HEK293T (cell line): Measurements from ENCODE around the gene MED12L.

Experiments used
- ARNT ChIP-seq: fragments of 450-650 bp; IDR thresholded peaks from 2 replicates; pipeline ENCODE4 v1.6.1; 2017; ENCODE audit warnings: mild to moderate bottlenecking
- ELF4 ChIP-seq: fragments of 450-650 bp; IDR thresholded peaks from 2 replicates; pipeline ENCODE4 v1.6.1; 2017; ENCODE audit warnings: antibody characterized with exemption
- FOXA1 ChIP-seq: fragments of 450-650 bp; IDR thresholded peaks from 2 replicates; pipeline ENCODE4 v1.6.1; 2016; ENCODE audit warnings: mild to moderate bottlenecking
- FOXK2 ChIP-seq: fragments of 450-650 bp; IDR thresholded peaks from 2 replicates; pipeline ENCODE4 v1.6.1; 2016; ENCODE audit warnings: mild to moderate bottlenecking
- HDGF ChIP-seq: fragments of 450-650 bp; IDR thresholded peaks from 2 replicates; pipeline ENCODE4 v1.6.1; 2017; ENCODE audit warnings: antibody characterized with exemption, borderline replicate concordance
- L3MBTL2 ChIP-seq: fragments of 450-650 bp; conservative IDR thresholded peaks from 2 replicates; pipeline ENCODE4 v1.6.1; 2016; ENCODE audit warnings: mild to moderate bottlenecking
- TF ChIP-seq, protein P1 (sequence below): fragments of 450-650 bp; IDR thresholded peaks from 2 replicates; pipeline ENCODE4 v1.6.1; 2016

GRCh38 chr3:151192545-151192944, 107.1 kb downstream of the MED12L start:
- TF ChIP-seq FOXA1 (no peak), ELF4 (no peak), ARNT (no peak), L3MBTL2 (no peak), FOXK2 (no peak), HDGF (no peak)
- TF ChIP-seq, protein P1, sequence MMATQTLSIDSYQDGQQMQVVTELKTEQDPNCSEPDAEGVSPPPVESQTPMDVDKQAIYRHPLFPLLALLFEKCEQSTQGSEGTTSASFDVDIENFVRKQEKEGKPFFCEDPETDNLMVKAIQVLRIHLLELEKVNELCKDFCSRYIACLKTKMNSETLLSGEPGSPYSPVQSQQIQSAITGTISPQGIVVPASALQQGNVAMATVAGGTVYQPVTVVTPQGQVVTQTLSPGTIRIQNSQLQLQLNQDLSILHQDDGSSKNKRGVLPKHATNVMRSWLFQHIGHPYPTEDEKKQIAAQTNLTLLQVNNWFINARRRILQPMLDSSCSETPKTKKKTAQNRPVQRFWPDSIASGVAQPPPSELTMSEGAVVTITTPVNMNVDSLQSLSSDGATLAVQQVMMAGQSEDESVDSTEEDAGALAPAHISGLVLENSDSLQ = no peak
